Inflammatory macrophage treated with lipopolysaccharide for 4 hours (primary cell): ENCODE data around the gene TUBGCP4.
A peak's percentile ranks its signal among the peaks of the same experiment; 100 is the strongest.
"Not testable (repeated sequence)": the region's sequence is repeated elsewhere in the genome, so short reads cannot be mapped to it uniquely, and the experiment has no call there.

Experiments
- DNase-seq: peaks from one replicate; pipeline ENCODE4 v3.0.0-alpha.2; 2020

TUBGCP4 gene, protein sequence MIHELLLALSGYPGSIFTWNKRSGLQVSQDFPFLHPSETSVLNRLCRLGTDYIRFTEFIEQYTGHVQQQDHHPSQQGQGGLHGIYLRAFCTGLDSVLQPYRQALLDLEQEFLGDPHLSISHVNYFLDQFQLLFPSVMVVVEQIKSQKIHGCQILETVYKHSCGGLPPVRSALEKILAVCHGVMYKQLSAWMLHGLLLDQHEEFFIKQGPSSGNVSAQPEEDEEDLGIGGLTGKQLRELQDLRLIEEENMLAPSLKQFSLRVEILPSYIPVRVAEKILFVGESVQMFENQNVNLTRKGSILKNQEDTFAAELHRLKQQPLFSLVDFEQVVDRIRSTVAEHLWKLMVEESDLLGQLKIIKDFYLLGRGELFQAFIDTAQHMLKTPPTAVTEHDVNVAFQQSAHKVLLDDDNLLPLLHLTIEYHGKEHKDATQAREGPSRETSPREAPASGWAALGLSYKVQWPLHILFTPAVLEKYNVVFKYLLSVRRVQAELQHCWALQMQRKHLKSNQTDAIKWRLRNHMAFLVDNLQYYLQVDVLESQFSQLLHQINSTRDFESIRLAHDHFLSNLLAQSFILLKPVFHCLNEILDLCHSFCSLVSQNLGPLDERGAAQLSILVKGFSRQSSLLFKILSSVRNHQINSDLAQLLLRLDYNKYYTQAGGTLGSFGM

DNA sequence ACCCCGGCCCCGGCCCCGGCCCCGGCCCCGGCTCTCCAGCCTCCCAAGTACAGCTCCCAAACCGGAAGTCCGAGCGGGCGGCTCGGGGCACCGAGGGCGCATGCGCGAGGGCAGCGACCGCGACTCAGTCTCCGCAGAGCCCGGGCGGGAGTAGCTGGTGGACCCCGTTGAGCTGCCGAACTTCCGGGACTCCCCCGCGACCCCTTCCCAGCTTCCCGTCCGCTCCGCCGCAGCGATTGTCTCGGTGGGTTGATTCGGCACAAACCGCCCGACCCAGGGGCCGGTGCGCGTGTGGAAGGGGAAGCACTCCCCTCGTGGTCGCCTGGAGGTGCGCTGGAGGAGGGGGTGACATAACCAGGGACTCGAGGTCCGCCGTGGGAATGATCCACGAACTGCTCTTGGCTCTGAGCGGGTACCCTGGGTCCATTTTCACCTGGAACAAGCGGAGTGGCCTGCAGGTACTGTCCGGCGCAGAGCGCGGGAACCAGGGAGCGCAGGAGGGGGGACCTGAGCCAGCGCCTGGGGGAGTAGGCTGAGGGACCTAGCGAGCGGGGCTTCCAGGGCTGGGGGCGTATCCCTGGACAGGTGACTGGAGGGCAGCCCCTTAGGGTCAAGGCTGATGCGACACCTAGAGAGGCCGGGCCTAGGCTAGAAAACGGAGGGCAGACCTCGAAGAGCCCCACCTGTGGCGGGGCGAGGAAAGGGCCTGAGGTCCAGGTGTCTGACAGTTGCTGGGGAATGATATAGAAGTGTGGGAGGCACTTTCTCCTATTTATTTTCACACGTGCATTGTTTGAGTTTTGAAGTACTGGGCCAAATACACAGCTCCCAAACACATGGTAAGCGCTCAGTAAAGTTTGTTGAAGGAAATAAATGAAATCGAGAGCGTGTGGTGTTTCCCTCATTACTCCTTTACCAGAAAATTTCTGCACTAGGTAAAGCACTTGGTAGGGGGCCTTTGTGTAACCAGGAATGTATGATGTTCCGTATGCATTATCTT, at the start of gene TUBGCP4, which contains the start of gene ZSCAN29:
TUBGCP4 (plus strand) TSS at position 127 of the 1,000 bp plus-strand sequence; CDS start at position 381, 254 bp downstream.
ZSCAN29 (minus strand) TSS at position 69 of the 1,000 bp plus-strand sequence. CDS start 1,130 bp downstream, outside the sequence.
- DNase-seq = peak; percentile 83

DNA sequence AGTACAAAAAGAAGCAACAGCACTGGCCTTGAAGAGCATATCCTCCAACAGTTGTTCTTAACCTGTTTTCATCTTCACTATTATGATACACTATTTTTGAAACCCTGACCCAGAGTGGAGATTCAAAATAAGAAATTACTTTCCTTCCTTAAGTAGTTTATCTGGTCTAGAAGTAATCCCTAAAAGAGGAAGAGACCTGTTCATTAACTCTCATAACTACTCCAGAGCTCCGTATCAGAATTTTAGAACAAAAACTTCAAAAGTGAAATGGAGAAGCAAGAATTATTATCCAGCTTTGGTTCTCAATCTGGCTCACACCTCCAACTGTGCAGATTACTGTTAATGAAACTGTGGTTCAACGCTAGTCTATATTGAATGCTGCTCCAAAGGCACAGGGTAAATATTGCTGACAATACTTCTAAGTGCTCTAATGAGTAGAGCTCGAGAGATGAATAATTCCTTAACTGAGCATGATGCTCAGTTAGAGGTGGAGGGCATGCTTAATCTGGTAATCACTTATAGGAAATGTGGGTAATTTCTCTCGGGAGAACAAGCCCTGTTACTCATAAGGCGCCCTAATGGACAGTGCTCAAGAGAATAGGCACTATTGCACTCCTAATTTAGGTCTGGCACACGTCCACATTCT, 45.7 kb upstream of the TUBGCP4 start:
- DNase-seq = no peak

DNA sequence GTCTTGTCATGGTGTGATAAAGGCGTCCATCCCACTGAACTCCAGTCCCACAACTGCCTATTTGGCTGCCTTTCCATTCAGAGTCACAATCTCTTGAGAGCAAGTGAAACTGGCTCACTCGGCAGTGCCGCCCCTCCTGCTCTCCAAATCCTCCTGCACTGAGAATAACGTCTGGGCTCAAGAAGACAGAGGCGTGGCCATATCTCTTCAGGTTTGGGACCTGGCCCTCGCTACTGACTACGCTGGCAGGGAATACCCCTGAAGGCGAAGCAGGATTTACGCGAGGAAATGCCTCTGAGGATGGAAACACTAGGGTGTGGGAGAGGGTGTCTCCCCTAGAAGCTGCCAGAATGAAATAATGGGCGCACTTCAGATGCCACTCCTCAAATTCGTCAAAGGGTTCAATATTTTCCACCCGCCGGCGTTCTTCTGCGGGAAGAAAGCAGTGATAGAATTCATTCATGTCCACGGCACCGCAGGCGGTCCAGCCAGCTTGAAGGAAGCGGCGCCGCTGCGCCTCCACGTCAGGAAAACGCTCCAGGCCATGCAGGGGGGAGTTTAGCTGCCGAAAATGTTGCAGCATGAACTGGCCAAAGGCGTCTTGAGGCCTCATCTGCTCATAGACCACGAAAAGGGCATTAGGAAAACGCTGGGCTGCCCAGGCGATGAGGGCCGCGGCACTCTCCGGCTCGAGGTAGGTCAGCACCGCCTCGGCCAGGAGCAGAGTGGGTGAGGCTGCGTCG, 41.5 kb upstream of the TUBGCP4 start:
- DNase-seq = peak; percentile 2

DNA sequence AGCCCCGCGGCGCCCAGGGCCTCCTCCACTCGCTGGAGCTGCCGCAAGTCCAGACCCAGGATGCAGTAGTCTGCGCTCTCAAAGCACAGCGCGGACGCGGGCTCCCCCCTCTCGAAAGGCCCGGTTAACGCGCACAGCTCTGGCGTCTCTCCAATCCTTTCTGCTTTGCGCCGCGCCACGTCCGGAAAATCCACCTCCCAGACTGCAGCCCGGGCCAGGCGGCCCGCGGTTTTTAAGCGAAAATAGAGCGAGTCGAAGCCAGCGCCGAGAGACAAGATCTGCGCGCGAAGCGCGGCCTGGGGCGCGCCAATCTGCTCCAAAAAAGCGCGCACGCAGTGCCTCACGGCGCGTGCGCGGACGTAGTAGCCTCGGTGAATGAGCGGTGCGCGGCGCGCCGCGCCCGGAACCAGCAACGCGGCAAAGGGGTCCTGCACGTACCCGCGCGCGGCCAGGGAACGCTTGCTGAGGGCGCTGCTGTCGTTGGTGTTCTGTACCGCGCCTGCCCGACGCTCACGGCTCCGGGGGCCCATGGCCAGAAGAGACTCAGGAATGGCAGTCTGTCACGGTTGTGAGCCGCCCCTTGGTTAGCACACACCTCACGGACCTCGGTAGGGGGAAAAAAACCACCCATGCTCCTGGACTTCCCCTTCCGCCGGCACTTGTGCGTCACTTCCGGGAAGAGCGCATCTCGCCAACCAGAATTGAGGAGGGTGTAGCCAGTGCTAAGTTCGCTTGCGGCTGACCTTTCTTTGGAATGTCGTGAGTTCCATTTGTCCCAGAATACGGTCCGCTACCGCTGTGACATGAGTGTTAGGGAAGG, 40.7 kb upstream of the TUBGCP4 start, which contains the start of gene LCMT2:
LCMT2 (minus strand) TSS at position 614 of the 820 bp plus-strand sequence; CDS start at position 530, 84 bp downstream.
- peak; percentile 93 for DNase-seq

DNA sequence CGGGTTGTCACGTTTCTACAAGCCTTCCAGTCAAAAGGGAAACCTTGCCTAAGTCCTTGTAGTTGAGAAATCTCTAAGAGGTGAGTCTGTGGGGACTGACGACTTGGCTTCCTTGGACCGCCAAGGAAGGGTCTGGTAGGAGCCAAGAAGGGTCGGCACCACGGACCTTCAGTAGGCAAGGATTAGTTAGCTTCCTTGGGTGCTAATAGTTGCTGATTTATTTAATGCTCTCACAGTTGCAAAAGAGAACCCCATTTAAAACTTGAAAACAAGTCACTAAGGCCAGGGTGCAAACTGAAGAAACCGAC, 40.2 kb upstream of the TUBGCP4 start:
- no peak for DNase-seq

DNA sequence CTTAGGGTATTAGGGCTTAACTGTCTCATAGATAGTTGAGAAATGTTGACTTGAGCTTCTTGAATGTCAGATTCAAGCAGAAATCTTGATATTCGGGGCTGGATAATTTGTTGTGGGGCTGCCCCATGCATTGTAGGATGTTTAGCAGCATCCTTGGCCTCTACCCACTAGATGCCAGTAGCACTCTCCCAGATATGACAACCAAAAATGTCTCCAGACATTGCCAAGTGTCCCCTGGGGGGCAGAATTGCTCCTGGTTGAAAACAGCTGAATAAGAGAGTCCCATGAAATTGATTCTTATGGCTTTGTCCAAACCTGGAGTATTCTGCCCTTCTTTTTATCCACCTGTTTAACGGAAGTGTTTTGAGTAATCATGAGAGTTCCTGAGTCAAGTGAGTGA, 24.6 kb upstream of the TUBGCP4 start:
- DNase-seq = no peak

DNA sequence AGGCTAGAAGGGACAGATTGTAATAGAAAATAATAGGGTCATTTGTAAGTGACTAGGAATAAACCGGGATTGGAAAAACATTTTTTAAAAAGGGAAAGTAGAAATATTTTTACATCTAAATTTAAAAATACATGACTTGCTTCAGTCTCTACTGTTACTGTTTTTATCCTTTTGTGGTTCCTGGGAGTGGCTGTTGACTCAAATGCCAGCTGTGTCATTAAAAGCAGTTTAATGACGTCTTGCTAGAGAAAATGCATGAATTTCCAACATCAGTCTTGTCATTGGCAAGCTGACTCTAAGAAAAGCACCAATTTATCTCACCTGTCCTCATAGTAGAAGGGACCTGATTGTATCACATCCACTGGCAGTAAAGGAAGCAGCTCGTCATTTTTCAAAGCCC, 23.8 kb upstream of the TUBGCP4 start:
- DNase-seq = no peak

DNA sequence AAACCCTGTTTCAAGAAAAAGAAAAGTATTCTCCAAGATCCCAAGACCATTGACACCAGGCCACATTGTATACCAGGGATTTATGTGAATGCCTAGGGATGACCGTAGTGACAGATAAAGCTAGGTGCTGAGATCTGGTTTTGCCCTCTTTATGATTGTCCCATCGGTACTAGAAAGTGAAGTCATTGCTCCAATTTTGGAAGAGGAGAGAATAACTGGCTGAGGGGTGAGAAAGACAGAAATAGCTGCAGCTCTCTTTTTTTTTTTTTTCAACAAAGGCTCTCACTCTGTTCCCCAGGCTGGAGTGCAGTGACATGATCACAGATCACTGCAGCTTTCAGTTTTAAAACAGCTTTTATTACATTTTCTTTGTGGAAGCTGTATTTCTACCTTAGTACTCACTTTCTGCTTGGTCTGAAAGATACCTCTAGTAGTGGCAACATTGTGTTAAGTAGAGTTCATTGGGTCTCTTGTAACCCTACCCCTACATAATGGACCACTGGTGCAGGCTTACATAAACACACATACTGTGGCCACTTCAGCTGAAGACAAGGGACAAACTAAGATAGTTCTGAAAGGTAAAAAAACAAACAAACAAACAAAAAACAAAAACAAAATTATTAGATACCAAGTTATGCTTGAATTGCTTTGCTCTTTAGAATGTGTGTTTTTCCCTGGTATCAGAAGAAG, 18.1 kb upstream of the TUBGCP4 start:
- DNase-seq = no peak

DNA sequence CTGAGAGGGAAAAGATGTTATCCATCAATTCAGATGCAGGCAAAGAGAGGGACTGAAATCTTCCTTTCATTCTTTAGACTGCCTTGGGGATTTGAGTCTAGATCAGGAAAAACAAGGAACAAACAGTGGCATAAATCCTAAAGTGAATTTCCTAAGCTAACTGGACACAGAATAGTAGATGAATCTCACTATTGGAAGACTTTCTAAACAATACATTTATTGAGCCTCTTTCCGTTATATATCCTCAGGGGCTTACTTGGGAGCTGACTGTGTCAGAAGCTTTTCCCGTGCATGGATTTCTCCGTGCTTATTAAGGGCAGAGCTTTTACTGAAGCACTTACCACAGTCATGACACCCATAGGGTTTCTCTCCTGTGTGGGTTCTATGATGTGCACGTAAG, 10.1 kb upstream of the TUBGCP4 start:
- no peak for DNase-seq

DNA sequence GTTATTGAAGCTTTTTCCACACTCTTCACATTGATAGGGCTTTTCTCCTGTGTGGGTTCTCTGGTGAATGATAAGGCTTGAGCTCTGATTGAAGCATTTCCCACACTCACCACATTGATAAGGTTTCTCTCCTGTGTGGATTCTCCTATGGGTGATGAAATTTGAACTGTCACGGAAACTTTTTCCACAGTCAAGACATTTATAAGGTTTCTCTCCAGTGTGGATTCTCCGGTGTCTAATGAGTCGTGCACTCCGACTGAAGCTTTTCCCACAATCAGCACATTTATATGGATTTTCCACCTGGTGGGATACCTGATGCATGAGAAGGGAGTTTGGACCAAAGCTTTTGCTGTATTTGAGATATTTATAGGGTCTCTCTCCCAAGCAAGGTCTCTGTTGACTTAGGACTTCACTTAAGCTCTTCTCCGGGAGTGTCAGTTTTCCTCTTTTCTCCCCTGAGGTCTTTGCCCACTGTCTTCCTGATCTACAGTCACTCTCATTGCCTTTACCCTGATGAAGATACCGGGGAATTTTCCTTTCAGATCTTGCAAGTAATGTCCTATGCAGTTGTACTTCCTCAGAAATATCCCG, 9.5 kb upstream of the TUBGCP4 start:
- DNase-seq = no peak

DNA sequence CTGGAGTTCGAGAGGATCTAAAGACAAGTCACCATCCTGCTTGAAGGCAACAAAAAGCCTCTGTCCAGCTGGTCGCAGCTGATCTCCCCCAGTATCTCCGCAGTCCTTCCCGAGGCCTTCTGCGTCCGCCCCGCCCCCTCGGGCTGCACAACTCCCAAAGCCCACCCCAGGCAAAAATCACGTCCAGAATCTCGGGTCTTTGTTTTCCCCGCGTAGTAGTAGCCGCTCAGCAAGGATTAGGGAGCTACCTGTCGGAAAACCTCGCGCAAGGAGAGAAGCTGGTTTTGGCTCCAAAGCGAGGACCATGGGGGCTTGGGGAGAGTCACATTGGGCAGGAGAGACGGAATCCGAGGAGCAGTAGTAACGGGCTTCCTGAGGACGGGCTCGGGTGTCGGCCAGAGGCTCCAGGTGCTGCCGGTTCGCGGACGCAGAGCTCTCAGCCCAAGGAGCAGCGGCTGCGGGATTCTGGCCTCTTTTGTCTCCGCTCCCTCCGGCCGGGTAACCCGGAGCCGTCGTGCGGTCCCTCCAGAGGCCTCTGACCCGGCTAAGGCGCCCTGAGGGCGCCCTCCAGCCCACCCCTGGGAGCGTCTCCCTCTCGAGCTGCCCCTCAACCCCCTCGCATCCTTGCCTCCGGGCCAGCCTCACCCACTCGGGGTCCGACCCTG, 459 bp upstream of the TUBGCP4 start:
- DNase-seq = no peak

DNA sequence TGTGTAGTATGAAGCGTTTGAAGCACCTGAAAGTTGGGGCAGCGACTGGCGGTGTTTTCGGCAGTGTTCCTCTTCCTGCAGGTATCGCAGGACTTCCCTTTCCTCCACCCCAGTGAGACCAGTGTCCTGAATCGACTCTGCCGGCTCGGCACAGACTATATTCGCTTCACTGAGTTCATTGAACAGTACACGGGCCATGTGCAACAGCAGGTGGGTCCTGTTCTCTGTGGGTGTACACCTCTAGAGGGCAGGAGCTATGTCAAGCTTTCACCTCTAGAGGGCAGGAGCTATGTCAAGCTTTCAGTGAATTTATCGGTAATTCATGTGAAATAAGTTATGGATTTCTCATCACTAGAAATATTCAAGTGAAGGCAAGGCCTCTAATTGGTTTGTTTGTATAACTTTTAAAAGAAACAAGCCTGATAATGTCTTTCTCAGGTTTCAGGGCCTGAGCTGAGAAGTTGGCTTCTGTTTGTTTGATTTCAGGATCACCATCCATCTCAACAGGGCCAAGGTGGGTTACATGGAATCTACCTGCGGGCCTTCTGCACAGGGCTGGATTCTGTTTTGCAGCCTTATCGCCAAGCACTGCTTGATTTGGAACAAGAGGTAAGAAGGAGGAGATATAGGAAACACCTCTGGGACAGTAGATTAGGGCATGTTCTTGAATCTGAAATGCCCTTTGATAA, 5.3 kb downstream of the TUBGCP4 start:
- DNase-seq = peak; percentile 38

DNA sequence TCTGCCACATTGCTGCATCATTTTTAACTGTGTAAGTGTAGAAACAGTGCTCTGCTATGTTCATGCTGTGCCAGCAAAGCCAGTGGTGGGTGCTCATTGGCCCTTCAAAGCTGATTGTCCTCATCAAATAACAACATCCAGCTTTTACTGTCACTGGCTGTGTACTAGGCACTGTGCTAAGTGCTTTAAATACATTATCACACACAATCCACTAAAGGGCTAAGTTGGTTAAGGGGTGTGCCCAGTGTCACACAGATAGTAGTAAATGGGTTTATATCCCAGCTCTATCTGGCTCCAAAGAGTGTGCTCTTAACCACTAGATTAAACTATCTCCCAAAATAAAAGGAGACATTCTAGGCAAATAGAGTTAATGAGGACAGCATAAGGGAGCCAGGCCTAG, 7.7 kb downstream of the TUBGCP4 start:
- DNase-seq = no peak

DNA sequence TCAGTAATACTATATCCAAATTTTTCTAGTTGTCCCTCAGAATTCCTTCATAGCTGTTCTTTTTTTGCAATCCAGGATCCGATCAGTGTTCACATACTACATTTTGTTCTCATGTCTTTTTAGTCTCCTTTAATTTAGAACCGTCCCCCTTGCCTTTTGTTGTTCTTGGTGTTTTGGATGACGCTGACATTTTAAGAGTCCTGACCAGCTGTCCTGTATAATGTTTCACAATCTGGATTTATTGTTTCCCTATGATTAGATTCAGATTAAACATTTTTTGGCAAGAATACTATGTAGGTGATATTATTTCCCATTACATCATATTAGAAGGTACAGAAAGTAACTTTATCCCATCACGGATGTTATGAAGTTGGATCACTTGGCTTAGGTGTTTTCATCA, 11.4 kb downstream of the TUBGCP4 start:
- no peak for DNase-seq

DNA sequence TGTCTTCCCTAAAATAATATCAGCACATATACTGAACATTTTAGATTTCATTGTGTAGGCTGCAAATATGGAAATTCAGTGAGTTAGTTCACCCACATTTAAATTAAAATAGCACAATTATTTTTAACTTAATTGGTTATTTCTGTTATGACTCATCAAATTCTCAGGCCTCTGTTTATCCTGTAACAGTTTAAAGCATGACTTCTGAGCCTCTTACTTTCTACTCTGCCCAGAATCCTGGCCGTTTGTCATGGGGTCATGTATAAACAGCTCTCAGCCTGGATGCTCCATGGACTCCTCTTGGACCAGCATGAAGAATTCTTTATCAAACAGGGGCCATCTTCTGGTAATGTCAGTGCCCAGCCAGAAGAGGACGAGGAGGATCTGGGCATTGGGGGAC, 12.2 kb downstream of the TUBGCP4 start:
- DNase-seq = no peak

DNA sequence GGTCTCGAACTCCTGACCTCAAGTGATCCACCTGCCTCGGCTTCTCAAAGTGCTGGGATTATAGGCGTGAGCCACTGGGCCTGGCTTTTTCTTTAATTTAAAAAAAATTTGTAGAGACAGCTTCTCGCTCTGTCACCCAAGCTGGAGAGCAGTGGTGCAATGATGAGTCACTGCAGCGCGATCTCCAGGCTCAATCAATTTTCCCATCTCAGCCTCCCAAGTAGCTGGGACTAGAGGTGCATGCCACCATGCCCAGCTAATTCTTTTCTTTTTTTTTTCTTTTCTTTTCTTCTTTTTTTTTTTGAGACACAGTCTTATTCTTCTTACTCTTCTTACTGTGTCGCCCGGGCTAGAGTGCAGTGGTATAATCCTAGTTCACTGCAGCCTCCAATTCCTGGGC, 19.8 kb downstream of the TUBGCP4 start:
- DNase-seq = no peak

DNA sequence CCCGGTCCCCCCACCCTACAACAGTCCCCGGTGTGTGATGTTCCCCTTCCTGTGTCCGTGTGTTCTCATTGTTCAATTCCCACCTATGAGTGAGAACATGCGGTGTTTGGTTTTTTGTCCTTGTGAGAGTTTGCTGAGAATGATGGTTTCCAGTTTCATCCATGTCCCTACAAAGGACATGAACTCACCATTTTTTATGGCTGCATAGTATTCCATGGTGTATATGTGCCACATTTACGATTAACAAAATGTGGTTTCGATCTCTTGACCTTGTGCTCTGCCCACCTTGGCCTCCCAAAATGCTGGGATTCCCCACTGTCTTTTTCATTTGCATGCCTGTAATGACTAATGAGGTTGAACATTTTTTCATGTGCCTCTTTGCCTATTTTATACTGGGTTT, 22.7 kb downstream of the TUBGCP4 start:
- DNase-seq = not testable (repeated sequence)

DNA sequence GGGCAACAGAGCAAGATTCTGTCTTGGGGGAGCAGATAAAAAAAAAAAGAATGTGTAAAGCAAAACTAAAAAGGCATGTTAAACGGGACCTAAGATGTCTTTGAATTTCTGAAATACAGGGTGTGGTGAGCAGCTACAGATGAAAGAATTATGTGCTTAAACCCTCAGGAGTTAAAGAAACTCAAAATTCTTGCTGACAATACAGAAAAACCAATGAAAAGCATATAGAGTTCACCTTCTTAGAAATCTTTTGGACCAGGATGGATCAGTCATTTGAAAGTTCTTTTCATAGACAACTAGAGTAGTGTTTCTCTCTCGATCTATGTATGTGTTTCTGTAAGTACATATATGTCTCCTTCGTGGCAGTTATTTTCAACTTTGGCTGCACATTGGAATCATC, 31.4 kb downstream of the TUBGCP4 start:
- DNase-seq = no peak

DNA sequence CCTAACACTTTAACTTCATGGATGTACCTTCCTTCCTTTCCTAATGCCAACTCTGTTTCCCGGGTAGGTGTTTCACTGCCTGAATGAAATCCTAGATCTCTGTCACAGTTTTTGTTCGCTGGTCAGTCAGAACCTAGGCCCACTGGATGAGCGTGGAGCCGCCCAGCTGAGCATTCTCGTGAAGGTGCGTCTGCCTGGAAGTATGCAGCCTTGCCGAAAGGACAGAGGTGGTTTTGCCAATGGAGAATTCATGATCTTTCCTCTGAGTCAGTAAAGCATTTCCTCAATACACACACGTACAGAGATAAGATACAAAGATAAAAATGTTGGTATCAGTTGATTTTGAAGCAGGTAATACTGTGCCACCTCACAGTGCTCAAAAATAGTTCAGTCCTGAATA, 32.7 kb downstream of the TUBGCP4 start:
- DNase-seq = no peak
